Muscle layer of colon (tissue), 2 donors: ENCODE measurements around the gene RBFOX1.

Source experiments
- H3K27ac ChIP-seq: one replicate; pipeline ENCODE4 v1.7.0; 2013; ENCODE audit warnings: low read depth, mild to moderate bottlenecking, low read length, moderate library complexity
- H3K27me3 ChIP-seq, 2 donors: one replicate each; pipeline ENCODE4 v1.7.0; 2013; ENCODE audit warnings: low read length in 2 of 2, mild to moderate bottlenecking in 2 of 2; ENCODE audit not compliant: insufficient read depth in 2 of 2, control insufficient read depth in 1 of 2
- H3K36me3 ChIP-seq: one replicate; pipeline ENCODE4 v1.7.0; 2013; ENCODE audit warnings: mild to moderate bottlenecking, low read length; ENCODE audit not compliant: insufficient read depth
- H3K4me1 ChIP-seq: one replicate; pipeline ENCODE4 v1.7.0; 2013; ENCODE audit warnings: mild to moderate bottlenecking, low read length; ENCODE audit not compliant: insufficient read depth
- H3K4me3 ChIP-seq, 2 donors: one replicate each; pipeline ENCODE4 v1.7.0; 2013; ENCODE audit warnings: low read length in 2 of 2, low read depth in 1 of 2, mild to moderate bottlenecking in 1 of 2, moderate library complexity in 1 of 2
- H3K9ac ChIP-seq: one replicate; pipeline ENCODE4 v1.7.0; 2013; ENCODE audit warnings: low read length
- H3K9me3 ChIP-seq: one replicate; pipeline ENCODE4 v1.7.0; 2013; ENCODE audit warnings: mild to moderate bottlenecking, low read length
- donor health status: abdominal sarcoma.
- donor health status: Adenocarcinoma of cecum.

The RBFOX1 gene

DNA sequence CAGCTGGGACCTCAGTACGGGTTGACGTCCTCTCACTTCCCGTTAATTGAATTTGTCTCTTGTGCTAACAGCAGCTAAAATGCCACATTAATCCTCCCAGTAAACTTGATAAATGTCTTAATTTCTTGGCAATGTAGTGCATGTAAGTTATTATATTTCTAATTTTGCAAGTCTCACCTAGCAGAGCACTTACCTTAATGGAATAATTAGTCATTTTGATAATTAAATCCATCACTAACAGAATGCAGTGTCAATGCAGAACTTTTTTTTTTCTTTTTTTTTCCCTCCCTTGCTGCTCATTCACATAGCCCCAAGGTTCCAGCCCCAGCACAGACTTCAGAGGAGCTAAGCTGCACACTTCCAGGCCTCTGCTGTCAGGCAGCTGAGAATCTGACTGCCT lies 376.5 kb downstream of the RBFOX1 start:
- no peaks in the 10 kb centered on the region for H3K36me3 ChIP-seq
- H3K4me1 ChIP-seq: no peaks in the 10 kb centered on the region
- peaks cover 4% of the 10 kb centered on the region for H3K9me3 ChIP-seq
- H3K27me3 ChIP-seq: no peaks in the 10 kb centered on the region
- H3K9ac ChIP-seq: no peak overlapping the region
- no peak overlapping the region for H3K27ac ChIP-seq
- H3K4me3 ChIP-seq: no peak overlapping the region

GRCh38 chr16:7713244-7713643 lies 380.6 kb downstream of the RBFOX1 start:
- H3K27ac ChIP-seq: no peak overlapping the region
- no peak overlapping the region for H3K9ac ChIP-seq
- no peak overlapping the region for H3K4me3 ChIP-seq
- peaks cover 4% of the 10 kb centered on the region for H3K9me3 ChIP-seq
- H3K27me3 ChIP-seq: no peaks in the 10 kb centered on the region
- no peaks in the 10 kb centered on the region for H3K4me1 ChIP-seq
- no peaks in the 10 kb centered on the region for H3K36me3 ChIP-seq

- H3K9ac ChIP-seq: no peak overlapping the region
- no peaks in the 10 kb centered on the region for H3K9me3 ChIP-seq
- H3K4me3 ChIP-seq: no peak overlapping the region
- H3K27me3 ChIP-seq: no peaks in the 10 kb centered on the region
- H3K36me3 ChIP-seq: no peaks in the 10 kb centered on the region
- H3K27ac ChIP-seq: no peak overlapping the region
- H3K4me1 ChIP-seq: no peaks in the 10 kb centered on the region
Measured at GRCh38 chr16:7714775-7715174, 382.1 kb downstream of the RBFOX1 start.

DNA sequence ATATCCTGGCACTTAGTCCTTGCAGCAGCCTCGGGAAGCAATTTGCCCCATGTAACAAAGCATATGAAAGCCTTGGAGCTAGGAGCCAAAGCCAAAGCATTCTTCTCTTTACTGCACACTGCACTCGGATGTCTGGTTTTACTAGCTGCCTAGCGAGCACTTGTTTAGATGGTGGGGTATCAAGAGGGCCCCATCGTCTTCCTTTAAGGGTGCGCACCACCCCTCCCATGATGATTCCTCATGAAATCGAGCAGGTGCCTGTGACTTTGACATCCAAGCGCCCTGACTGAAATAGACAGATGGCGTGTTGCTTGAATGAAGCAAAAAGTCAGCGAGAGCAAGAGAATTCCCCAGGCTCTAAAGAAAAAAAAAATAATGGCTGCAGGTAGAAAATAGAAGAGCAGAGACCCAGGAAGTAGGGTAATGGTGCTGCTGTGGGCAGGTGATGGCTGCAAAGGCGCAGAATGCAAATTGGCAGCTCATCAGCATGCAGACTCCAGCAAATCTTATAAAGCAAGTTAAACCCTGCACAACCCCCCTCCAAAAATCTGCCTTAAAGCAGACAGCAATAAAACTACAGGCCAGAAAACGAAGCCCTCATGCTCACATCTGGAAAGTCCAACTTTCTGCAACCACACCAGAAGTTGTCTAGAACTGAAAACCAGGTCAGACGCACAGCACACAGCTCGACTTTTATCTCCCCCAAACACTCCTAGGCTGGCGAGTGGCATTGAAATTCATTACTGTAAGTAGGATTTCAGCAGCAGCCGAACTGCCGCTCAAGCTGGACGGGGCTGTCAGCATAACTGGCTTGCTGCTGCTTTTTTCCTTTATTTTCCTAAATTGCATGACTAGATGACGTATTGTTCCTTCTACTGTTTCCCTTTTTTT lies 384.3 kb downstream of the RBFOX1 start:
- no peaks in the 10 kb centered on the region for H3K4me1 ChIP-seq
- H3K27me3 ChIP-seq: no peaks in the 10 kb centered on the region
- no peaks in the 10 kb centered on the region for H3K9me3 ChIP-seq
- H3K4me3 ChIP-seq: no peak overlapping the region
- H3K27ac ChIP-seq: no peak overlapping the region
- no peaks in the 10 kb centered on the region for H3K36me3 ChIP-seq
- no peak overlapping the region for H3K9ac ChIP-seq

DNA sequence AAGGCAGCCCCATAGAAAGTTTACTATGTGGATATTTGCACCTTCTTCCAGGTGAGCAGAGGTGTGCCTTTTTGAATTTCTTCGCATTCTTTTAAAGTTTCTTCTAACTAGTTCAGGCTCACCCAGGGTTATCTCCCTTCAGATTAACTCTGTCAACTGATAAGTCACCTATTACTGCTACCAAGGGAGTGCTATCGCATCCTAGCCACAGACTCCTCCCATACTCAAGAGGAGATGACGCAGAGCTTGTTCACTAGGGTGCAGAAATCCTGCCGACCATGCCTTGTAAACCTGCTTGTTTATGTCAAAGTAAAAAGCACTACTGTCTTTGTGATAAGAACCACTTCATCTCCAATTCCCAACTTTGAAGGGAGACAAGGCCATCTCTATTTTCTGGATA lies 390.1 kb downstream of the RBFOX1 start:
- no peaks in the 10 kb centered on the region for H3K4me1 ChIP-seq
- H3K27me3 ChIP-seq: no peaks in the 10 kb centered on the region
- no peaks in the 10 kb centered on the region for H3K9me3 ChIP-seq
- H3K9ac ChIP-seq: no peak overlapping the region
- H3K4me3 ChIP-seq: no peak overlapping the region
- H3K27ac ChIP-seq: no peak overlapping the region
- H3K36me3 ChIP-seq: no peaks in the 10 kb centered on the region

DNA sequence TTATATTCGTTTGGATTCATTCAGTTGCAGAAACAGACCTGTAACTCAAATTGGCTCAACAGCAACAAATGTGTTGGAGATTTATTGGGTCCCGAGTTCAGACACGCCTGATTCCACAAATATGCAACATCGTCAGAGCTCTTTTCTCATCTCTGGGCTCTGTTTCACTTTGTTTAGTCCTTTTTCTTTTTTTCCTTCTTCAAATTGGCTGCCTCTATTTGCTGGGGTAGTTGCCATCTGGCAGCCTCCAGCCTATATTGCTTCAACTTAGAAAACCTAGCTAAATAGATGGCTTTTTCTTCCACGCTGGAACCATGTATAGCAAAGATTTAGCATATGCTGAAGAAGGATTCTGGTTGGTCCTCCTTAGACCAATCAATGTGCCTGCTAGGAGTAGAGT lies 398.5 kb downstream of the RBFOX1 start:
- Histone ChIP-seq H3K27ac (no peak overlapping the region), H3K4me3 (no peak overlapping the region), H3K9me3 (no peaks in the 10 kb centered on the region), H3K4me1 (no peaks in the 10 kb centered on the region), H3K9ac (no peak overlapping the region), H3K36me3 (no peaks in the 10 kb centered on the region), H3K27me3 (no peaks in the 10 kb centered on the region)

DNA sequence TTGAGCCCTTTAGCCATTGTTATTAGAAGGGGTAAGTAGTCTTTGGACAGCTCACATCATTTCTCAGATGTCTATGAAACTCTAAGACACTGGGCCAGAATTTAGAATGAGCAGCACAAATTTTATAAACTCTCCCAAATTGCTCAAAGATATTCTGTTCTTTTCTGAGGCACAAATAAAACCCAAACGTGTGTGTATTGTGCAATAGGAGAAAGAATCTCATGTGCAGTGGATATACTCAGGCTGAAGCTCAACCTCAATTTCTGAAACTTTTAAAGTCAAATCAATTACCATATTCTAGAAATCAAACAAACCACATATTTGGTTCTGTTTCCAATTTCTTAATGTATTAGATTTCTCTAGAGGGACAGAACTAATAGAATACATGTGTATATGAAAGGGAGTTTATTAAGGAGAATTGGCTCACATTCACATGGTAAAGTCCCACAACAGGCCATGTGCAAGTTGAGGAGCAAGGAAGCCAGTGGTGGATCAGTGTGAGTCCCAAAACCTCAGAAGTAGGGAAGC lies 403.6 kb downstream of the RBFOX1 start:
- Histone ChIP-seq H3K4me1 (no peaks in the 10 kb centered on the region), H3K4me3 (no peak overlapping the region), H3K9me3 (no peaks in the 10 kb centered on the region), H3K27me3 (no peaks in the 10 kb centered on the region), H3K36me3 (no peaks in the 10 kb centered on the region), H3K27ac (no peak overlapping the region), H3K9ac (no peak overlapping the region)

- no peak overlapping the region for H3K27ac ChIP-seq
- no peak overlapping the region for H3K4me3 ChIP-seq
- H3K36me3 ChIP-seq: no peaks in the 10 kb centered on the region
- no peaks in the 10 kb centered on the region for H3K27me3 ChIP-seq
- no peaks in the 10 kb centered on the region for H3K9me3 ChIP-seq
- no peak overlapping the region for H3K9ac ChIP-seq
- H3K4me1 ChIP-seq: peaks cover 11% of the 10 kb centered on the region
Measured at GRCh38 chr16:7742626-7743025, 410.0 kb downstream of the RBFOX1 start.

DNA sequence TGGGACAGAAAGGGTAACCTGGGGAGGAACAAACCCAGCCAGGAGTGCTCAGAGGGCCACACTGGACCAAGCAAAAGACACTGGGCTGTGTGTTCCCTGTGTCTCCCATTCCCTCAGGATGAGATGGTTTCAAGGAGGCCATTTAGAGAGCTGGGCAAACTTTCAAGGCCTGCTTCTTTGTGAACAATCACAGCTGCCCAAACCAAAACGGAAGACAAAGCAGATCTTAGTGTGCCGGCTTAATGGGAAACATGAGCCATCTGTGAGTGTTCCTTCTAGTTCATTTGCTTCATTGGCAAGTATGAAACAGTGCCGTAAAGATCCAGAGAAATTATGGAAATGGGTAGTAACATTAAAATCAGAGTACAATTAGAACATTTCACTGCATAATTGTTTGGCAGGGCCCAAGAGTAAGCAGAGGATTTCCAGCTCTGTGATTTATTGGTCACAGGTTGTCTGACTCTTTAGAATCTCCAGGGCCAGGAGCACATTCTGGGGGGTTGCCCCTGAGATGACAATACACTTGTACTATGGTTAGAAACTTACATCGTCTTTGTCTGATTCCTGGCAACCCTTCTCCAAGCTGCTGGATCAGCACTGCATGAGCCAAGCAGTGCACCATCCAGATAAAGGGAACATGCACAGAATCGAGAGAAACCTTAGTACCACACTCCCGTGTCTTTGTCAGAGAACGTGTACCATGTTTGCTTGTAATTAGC lies 412.1 kb downstream of the RBFOX1 start:
- Histone ChIP-seq H3K27me3 (no peaks in the 10 kb centered on the region), H3K9ac (no peak overlapping the region), H3K9me3 (no peaks in the 10 kb centered on the region), H3K4me3 (no peak overlapping the region), H3K4me1 (peaks cover 11% of the 10 kb centered on the region), H3K36me3 (no peaks in the 10 kb centered on the region), H3K27ac (no peak overlapping the region)

DNA sequence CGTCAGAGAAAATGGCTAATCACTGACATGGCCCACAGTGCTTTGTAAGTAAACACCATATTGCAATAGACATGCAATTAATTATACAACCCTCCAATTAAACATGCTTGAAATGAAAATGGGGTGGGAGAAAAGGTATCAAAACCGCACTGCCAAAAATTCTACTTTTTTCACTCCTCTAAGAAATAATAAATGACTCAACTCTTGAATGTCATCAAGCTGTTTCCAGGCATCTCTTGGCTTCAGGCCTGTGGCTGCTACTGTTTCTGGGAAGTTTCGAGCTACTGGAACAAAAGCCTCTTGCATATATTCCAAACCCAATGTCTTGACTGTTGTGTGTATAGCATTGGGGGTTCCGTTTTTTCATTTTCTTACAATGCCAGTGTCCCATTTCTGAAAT lies 412.6 kb downstream of the RBFOX1 start:
- H3K4me3 ChIP-seq: no peak overlapping the region
- no peak overlapping the region for H3K27ac ChIP-seq
- H3K36me3 ChIP-seq: no peaks in the 10 kb centered on the region
- peaks cover 11% of the 10 kb centered on the region for H3K4me1 ChIP-seq
- H3K27me3 ChIP-seq: no peaks in the 10 kb centered on the region
- H3K9ac ChIP-seq: no peak overlapping the region
- no peaks in the 10 kb centered on the region for H3K9me3 ChIP-seq

DNA sequence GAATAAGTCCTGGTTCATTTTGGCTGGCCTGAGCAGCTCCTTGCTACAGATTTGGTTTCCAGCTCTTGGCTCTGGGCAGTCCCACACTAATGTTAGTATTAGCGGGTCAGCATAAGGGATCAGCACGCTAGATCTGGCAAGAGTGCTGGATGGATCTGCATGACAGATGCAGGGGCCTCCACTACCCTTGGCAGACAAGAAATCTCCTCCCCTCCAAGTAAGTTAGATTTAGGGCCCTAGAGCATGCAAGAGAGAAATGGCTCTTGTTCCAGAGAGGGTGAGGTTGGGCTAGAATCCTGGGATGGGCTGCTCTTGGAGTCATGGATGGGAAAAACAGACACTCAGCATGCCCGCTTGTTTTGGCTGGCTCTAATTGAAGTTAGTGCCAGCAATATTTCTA lies 414.3 kb downstream of the RBFOX1 start:
- Histone ChIP-seq H3K9ac (no peak overlapping the region), H3K9me3 (no peaks in the 10 kb centered on the region), H3K27ac (no peak overlapping the region), H3K4me3 (no peak overlapping the region), H3K27me3 (no peaks in the 10 kb centered on the region), H3K36me3 (no peaks in the 10 kb centered on the region), H3K4me1 (peaks cover 11% of the 10 kb centered on the region)
